Measurements from ENCODE around the gene WDR74.
"Not testable (repeated sequence)": the region's sequence is repeated elsewhere in the genome, so short reads cannot be mapped to it uniquely, and the experiment has no call there.

WDR74 gene

DNA sequence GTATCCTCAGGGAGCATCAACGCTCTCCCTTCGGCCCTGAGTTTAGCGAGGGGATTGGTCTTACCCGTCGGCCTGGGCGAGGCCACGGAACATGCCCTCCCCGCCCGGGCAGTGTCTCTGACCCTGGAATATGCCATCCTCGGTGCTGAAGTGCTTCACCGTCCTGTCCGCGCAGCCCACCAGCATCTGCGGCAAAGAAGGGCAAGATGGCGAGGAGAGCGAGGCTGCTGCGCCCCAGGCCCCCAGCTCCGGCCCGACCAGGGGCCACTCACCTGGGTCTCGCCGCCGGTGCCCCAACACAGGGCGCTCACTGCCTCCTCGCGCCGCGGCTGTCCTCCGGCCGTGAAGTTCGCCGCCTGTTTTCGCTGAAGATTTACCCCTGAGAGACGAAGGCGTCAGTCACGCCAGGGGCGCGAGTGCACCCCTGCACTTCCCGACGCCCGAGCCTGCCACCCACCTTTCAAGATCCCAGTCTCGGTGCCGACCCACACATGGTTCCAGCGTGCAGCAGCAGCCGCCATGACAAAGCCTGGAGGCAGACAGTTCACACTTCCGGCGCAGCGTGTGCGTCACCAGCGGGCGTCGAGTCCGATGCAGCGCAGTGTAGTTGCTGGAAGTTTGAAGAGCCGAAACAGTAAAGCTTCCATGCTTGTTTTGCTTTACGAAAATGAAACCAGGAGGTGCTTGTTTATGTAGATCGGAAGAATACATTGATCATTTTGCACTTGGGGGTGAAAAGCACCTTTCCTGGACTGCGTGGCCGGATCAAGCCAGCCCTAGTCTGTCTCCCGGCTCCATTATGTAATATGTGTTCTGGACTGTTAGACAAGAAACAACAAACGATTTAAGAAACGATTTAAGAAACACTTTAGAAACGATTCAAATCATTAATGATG lies at the start of gene WDR74:
Gene WDR74, minus strand, starts transcription at position 541 of the 896 bp plus-strand sequence. Its CDS starts 20 bp downstream, at position 521.
- peak; percentile 89 for DNase-seq

DNA sequence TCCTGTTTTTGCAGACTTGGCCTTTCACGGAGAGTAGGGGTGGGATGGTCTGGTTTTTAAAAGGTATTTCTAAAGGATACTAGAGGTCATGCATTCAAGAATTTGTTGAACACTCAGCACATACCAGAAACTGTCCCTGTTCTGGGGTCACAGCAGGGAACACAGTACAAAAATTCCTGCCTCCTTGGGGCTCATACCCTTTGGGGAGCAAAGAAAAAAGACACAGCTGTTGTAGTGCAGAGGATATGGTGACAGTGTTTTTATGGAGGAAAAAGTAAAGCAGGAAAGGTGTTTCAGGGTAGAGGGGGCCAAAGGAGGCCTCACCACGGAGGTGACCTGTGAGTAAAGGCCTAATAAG lies 49.7 kb upstream of the WDR74 start:
- no peak for DNase-seq

DNA sequence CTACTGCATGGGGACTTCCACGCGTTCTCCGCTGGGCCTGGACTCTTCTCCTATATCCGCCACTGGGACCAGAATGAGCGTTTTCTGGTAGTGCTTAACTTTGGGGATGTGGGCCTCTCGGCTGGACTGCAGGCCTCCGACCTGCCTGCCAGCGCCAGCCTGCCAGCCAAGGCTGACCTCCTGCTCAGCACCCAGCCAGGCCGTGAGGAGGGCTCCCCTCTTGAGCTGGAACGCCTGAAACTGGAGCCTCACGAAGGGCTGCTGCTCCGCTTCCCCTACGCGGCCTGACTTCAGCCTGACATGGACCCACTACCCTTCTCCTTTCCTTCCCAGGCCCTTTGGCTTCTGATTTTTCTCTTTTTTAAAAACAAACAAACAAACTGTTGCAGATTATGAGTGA lies 49.0 kb upstream of the WDR74 start:
- no peak for DNase-seq

DNA sequence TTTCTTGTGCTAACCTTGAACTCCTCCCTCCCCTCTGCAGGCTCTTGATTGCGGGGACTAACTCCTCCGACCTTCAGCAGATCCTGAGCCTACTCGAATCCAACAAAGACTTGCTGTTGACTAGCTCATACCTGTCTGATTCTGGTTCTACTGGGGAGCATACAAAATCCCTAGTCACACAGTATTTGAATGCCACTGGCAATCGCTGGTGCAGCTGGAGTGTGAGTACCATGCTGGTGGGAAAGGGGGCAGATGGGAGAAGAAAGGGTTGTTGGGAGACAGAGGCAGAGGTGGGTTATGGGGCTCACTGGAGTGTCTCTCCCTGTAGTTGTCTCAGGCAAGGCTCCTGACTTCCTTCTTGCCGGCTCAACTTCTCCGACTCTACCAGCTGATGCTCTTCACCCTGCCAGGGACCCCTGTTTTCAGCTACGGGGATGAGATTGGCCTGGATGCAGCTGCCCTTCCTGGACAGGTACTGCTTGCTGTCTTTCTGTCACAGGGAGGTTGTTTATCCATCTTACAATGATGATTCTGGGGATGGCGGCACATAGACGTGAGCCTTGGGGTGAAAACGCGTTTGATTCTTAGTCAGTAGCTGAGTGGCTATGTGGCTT lies 45.9 kb upstream of the WDR74 start:
- no peak for DNase-seq

DNA sequence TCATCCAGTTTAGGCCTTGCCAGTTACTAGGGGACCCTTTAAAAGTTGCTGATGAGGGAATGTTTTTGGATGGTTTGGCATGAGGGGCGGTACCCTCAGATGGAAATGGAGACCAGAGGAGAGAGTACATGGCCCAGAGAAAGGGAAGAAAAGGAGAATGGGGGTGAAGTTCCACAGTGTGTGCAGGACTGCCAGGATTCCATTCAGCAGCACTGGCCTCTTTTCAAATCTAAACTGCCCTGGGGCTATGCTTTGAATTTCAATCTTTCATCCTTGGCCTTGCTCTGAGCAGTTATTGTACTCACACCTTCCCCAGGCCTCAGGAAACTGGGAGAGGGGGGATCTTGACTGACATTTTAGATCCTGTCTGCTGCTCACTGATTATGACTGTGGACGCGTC lies 44.3 kb upstream of the WDR74 start:
- DNase-seq: no peak

DNA sequence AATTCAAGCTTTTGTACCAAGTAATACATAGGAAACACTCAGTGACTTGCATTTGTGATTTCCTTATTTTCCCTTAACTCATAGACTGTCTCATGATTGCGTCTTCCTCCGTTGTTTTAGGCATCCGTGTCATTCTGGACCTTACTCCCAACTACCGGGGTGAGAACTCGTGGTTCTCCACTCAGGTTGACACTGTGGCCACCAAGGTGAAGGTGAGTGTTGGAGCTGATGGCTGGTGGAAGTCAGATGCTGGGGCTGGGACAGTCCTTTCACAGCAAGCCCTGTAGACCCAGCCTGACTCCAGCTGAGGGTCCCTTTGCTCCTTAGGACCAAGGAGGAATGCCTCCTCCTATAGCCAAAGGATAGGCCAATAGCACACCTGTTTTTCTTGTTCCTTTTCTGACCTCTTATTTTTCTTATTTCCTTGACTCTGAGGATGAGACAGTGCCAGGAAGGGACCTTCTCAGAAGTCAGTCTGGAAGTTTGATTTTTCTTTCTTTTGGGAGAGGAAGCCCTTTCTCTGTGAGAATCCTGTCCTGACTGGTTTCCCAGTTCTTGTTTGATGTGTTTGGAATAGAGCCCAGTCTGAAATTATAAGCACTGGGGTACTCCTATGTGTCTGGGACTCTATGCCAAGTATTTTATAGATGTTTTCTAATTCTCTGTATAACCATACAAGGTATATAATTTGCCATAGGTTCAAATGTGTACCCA lies 43.6 kb upstream of the WDR74 start:
- DNase-seq: no peak

DNA sequence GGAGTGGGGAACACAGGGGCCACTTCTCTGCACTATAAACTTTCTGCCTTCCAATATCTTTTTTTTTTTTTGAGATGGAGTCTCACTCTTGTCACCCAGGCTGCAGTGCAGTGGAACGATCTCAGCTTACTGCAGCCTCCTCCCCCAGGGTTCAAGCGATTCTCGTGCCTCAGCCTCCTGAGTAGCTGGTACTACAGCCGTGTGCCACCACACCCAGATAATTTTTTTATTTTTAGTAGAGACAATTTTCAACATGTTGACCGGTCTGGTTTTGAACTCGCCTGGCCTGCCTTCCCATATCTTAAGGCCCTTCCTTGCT lies 43.0 kb upstream of the WDR74 start:
- no peak for DNase-seq

DNA sequence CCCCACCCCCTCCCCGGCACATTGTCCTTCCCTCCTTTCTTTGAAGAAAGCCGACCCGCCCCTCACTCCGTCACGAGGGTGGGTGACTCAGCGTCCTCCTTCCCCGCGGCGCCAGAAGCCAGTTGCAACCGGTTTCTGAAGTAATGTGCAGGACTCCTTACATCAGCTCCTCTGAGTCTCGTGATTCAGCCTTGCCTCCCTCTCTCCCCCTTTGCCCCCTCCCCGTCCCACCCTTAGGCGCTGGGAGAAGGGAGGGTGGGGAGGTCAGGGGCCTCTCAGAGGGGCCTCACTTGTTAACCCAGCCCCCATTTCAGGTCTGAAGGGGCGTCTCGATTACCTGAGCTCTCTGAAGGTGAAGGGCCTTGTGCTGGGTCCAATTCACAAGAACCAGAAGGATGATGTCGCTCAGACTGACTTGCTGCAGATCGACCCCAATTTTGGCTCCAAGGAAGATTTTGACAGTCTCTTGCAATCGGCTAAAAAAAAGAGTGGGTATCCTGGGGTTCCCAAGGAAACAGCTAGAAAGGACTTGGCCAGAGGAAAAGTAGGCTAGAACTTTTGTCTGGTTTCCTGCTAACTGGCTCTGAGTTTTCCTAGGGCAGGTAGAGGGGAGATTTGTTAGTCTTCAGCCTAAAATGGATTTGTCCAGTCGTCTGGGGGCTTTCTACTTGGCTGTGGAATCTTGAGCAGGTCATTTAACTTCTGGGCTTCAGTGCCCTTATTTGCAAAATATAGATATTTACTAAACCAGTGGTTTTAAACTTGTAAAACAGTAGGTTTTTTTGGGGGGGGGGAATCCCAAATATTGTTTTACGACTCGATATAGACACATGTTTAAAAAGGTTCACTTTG lies 42.4 kb upstream of the WDR74 start:
- DNase-seq: peak; percentile 99

DNA sequence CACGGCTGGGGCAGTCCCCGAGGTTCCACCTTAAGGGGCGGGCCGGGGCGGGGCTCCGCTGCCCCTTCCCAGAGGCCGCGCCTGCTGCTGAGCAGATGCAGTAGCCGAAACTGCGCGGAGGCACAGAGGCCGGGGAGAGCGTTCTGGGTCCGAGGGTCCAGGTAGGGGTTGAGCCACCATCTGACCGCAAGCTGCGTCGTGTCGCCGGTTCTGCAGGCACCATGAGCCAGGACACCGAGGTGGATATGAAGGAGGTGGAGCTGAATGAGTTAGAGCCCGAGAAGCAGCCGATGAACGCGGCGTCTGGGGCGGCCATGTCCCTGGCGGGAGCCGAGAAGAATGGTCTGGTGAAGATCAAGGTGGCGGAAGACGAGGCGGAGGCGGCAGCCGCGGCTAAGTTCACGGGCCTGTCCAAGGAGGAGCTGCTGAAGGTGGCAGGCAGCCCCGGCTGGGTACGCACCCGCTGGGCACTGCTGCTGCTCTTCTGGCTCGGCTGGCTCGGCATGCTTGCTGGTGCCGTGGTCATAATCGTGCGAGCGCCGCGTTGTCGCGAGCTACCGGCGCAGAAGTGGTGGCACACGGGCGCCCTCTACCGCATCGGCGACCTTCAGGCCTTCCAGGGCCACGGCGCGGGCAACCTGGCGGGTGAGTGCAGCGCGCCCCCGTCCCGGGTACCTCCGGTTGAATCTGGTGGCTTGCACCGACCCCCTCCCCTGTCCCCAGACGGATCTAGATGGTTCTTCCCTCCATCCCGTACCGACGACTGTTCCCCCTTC lies 41.6 kb upstream of the WDR74 start, which contains the start of gene SLC3A2:
Gene SLC3A2, plus strand, starts transcription at position 94 of the 776 bp plus-strand sequence. Its CDS starts 128 bp downstream, at position 222.
- peak; percentile 87 for DNase-seq

DNA sequence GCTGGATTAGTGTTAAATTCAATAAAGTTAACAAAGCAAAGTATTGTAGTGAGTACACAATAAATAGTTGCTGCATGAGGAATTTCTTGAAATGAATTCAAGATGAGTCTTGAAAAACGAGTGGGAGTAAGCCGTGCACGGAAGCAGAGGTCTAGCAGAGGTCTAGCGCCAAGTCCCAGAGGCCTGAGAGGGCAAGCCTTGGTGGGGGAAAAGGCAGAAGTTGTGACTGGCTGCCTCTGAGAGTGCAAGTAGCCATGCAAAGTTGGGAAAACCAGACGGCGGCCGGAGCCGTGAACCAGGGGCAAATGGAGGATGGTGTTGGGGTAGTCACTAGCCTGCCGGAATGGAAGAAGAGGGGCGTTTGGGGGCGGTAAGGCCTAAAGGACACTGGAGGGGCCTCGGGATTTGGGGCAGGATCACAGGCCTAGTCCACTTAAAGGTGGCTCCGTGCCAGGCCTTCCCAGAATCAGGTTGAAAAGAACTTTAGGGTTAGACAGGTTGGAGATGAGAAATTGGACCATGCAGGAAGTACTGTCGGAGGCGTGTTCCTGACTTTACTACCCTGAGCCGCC lies 40.9 kb upstream of the WDR74 start:
- DNase-seq: peak; percentile 74

DNA sequence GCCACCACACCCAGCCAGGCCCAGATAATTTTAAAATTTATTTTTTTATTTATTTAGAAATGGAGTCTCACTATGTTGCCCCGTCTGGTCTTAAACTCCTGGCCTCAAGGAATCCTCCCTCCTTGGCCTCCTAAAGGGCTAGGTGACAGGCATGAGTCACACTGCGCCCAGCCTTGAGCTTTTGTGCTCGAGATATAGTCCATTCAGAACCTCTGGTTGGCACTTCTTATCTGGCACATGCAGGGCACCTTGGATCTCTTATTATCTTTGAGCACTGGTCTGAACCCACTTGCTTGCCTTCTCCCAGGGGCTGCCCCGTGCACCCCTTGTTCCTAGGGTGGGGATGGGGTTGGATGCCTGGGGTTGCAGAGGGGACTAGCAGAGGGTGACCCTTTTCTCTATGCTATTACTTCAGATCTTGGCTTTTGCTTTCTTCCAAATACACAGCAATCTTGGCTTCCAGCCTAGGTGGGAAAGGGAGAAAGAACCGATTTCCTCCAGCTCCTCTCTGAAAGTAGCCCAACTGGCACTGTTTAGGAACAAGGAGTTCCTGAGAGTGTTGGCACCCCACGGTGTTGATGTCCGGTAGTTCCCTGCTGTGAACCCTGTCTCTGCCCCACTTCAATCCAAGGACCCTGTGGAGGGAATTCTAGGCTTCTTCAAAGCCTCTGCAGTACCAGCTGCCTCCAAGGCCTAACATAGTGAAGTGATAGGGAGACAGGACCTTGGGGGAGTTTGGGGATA lies 40.0 kb upstream of the WDR74 start:
- no peak for DNase-seq

DNA sequence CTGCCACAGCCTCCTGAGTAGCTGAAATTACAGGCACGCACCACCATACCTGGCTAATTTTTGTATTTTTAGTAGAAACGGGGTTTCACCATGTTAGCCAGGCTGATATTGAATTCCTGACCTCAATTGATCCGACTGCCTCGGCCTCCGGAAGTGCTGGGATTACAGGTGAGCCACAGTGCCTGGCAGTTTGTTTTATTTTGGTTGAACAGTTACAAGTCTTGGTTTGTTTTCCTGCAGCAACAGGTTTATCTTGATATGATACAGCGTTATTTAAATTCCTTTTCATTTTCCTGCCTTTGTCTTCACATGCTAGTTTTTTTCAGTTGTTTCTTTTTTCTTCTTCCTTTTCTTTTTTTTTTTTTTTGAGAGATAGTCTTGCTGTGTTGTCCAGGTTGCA lies 37.3 kb upstream of the WDR74 start:
- DNase-seq: no peak

DNA sequence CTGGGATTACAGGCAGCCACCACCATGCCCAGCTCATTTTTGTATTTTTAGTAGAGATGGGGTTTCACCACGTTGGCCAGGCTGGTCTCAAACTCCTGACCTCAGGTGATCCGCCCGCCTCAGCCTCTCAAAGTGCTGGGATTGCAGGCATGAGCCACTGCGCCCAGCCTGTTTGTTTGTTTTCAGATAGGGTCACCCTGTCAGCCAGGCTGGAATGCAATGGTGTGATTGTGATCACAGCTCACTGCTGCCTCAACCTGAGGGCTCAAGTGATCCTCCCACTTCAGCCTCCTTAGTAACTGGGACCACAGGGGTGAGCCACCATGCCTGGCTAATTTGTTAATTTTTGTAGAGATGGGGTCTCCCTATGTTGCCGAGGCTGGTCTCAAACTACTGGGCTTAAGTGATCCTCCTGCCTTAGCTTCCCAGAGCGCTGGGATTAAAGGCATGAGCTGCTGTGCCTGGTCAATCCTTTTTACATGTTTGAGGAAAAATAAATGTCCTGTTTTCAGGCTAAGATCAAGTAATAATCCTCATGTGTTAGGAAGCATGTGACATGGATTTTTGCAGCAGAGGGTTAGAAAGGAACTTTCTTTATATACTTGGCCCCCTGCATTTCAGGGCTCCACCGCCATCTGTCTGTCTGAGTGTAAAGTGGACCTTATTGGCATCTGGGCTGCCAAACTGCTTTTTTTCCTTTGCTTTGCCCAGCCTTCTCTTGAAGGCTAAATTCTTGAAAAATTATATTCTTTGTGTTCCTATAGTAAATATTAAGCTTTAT lies 36.5 kb upstream of the WDR74 start:
- no peak for DNase-seq

DNA sequence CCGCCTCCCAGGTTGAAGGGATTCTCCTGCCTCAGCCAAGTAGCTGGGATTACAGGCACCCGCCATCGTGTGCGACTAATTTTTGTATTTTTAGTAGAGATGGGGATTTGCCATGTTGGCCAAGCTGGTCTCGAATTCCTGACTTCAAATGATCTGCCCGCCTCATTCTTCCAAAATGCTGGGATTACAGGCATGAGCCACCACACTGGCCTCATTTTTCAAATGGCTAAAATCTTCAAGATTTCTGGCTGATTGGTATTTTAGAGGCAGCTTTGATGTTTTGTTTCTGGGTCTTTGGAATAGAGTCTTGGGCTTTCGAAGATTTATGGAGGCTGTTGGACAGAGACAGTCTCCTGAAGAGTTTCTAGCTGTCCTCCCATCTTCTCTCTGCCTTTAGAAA lies 35.5 kb upstream of the WDR74 start:
- no peak for DNase-seq

DNA sequence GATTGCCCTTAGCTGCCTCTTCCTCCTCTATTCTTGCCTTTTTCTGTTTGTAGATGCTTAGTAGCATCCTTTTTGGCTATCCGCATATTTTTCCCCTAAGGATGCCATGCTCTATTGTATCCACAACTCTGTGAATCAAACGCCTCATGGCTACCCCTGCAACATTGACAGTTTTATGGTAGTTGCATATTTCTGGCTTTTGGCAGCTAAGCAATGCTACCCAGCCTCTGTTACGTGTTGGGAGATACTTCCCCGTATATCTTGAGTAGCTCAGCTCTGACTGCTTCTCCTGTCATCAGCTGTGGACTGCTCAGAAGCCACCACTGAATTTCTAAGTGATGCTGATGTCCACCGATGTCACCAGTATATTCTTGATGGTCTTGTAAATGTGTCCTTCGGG lies 26.2 kb upstream of the WDR74 start:
- peak; percentile 62 for DNase-seq

DNA sequence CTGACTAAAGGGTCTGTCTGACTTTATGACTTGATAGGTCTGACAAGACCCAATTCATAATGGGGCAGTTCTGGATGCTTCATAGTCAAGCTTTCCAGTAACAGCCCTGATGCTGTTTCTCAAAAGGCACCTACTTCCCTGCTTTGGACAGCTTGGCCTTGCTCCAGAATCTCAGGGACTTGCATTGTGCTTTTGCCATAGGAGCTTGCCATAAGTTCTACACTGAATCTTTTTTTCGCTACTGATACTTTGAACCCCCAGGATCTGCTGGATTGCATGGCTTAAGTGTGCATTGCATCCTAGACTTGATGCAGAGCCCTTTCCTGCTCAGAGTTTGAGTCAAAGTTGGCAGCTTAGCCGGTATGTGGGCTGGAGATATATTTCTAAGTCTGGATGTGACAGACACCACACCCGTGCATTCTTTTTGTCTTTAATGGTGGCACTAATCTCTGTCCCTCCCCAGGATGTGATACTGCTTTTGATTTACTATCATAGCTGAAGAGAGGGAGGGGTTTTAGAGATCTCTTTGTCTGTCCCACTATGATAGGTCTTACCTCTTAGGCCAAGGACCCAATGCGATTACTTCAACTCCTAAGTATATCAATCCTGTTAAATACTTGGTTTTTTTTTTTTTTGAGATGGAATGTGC lies 24.4 kb upstream of the WDR74 start:
- no peak for DNase-seq

DNA sequence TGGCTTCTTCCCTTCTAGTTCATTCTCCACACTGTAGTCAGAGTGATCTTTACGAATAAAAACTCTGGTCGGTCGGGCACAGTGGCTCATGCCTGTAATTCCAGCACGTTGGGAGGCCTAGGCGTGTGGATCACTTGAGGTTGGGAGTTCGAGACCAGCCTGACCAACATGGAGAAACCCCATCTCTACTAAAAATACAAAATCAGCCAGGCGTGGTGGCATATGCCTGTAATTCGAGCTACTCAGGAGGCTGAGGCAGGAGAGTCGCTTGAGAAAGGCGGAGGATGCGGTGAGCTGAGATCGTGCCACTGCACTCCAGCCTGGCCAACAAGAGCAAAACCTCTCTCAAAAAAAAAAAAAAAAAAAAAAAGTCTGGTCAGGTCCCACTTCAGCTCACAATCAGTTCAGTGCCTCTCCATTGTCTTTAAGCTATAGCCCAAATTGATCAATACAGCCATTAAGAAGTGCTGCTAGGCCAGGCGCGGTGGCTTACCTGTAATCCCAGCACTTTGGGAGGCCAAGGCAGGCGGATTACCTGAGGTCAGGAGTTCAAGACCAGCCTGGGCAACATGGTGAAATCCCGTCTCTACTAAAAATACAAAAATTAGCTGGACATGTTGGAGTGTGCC lies 22.3 kb upstream of the WDR74 start:
- DNase-seq: not testable (repeated sequence)

DNA sequence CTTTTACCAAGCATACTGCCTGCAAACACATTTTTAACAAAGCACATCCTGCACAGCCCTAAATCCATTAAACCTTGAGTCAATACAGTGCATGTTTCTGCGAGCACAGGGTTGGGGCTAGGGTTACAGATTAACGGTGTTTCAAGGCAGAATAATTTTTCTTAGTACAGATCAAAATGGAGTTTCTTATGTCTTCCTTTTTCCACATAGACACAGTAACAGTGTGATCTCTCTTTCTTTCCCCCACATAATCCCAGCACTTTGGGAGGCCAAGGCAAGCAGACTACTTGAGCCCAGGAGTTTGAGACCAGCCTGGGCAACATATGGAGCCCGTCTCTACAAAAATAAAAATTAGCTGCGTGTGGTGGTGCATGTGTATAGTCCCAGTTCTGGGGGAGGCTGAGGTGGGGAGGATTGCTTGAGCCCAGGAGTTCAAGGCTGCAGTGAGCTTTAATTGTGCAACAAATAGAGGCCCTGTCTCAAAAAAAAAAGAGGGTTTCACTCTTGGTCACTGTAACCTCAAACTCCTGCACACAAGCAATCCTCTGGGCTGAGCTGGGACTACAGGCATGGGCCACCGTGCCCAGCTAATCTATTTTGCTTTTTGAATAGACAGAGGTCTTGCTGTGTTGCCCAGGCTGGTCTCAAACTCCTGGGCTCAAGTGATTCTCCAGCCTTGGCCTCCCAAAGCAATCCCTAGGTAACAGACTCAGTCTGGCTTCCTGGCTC lies 21.6 kb upstream of the WDR74 start:
- no peak for DNase-seq
